Measurements from ENCODE around the gene CD69.

Gene CD69

DNA sequence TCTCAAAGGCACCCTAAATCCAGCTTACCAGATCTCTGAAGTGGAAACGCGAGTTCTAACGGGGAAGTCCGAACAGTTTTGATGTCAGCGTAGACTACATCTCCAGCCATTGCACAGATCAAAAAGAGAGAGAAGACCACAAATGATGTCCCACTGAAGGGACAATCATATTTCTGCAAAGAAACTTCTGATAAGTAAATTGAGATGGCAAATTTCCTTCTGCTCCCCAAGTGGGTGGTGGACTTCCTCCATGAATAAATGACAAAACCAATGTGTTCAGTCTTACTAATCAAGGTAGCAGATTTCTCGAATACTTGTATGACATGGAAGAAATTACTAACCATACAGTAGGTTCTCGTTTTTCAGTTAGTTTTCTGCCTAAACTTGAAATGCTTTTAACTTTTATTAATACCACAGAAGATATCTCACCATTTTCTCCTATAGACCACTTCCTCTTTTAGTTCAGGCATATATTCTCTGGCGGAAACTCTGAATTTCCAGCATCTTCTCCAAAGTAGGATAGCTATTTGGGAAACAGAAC is 27.7 kb downstream of the CD69 start, which contains the start of gene CLECL1:
CLECL1 (minus strand) TSS at position 177 of the 541 bp plus-strand sequence.
- peak; percentile 50 for DNase-seq (ENCODE audit: low spot score)

DNA sequence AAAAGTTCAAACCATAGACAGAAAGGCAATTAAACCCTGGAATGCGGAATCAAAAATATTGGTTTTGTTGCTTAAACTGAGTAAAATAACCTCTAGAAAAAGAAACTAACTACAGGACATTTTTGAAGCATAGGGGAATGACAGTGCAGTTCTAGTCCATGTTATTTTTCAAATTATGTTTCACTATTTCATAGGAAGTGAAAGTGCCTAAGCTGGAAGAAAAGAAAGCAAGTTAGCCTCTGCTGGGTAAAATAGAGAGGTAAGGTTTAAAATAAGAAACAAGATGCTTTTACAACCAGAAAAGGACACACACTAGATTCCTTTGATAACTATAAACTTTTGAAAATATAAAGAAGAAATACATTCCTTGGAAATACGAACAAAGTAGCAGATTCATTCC is 28.9 kb downstream of the CD69 start:
- DNase-seq (ENCODE audit: low spot score), result no peak
- TF ChIP-seq, protein P1, sequence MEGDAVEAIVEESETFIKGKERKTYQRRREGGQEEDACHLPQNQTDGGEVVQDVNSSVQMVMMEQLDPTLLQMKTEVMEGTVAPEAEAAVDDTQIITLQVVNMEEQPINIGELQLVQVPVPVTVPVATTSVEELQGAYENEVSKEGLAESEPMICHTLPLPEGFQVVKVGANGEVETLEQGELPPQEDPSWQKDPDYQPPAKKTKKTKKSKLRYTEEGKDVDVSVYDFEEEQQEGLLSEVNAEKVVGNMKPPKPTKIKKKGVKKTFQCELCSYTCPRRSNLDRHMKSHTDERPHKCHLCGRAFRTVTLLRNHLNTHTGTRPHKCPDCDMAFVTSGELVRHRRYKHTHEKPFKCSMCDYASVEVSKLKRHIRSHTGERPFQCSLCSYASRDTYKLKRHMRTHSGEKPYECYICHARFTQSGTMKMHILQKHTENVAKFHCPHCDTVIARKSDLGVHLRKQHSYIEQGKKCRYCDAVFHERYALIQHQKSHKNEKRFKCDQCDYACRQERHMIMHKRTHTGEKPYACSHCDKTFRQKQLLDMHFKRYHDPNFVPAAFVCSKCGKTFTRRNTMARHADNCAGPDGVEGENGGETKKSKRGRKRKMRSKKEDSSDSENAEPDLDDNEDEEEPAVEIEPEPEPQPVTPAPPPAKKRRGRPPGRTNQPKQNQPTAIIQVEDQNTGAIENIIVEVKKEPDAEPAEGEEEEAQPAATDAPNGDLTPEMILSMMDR (IDR thresholded peaks at IDR 0.05; ENCODE audit: extremely low read depth, insufficient read depth, missing control alignments), result no peak
- in situ Hi-C loops (cut with MboI; ENCODE audit: low pct_unique_long_range_greater_than_20kb, low sequenced_read_pairs, unreplicated experiment), result loop anchor here (10.0 kb wide), 1 partner anchor 87 kb away; no protein-coding TSS in a partner anchor

More for the DNA sequence above, 27.7 kb downstream of the CD69 start, which contains the start of gene CLECL1:
- in situ Hi-C loops (cut with MboI; ENCODE audit: low pct_unique_long_range_greater_than_20kb, low sequenced_read_pairs, unreplicated experiment), result loop anchor here (10.0 kb wide), 1 partner anchor 88 kb away; no protein-coding TSS in a partner anchor
- TF ChIP-seq, protein P1 (IDR thresholded peaks at IDR 0.05; ENCODE audit: extremely low read depth, insufficient read depth, missing control alignments), result no peak

DNA sequence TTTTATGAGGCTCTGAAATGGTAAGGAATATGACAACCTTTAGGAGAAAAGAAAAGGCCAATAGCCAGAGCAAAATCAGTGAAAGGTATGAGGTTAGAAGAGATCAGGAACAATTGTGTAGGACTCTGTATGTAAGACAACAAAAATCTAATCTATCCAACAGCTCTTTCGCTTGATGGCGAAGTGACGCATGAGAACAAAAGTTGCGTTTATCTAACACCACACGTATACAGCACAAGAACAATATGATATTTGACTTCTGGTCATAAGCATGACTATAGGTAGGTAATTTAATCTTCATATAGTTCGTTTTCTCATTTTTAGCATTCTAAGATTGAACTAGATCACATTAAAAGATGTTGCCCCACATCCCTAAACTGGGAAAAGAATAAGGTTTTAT is 29.3 kb downstream of the CD69 start:
- TF ChIP-seq, protein P1 (IDR thresholded peaks at IDR 0.05; ENCODE audit: extremely low read depth, insufficient read depth, missing control alignments), result no peak
- in situ Hi-C loops (cut with MboI; ENCODE audit: low pct_unique_long_range_greater_than_20kb, low sequenced_read_pairs, unreplicated experiment), result loop anchor here (10.0 kb wide), 1 partner anchor 87 kb away; no protein-coding TSS in a partner anchor
- no peak for DNase-seq (ENCODE audit: low spot score)

DNA sequence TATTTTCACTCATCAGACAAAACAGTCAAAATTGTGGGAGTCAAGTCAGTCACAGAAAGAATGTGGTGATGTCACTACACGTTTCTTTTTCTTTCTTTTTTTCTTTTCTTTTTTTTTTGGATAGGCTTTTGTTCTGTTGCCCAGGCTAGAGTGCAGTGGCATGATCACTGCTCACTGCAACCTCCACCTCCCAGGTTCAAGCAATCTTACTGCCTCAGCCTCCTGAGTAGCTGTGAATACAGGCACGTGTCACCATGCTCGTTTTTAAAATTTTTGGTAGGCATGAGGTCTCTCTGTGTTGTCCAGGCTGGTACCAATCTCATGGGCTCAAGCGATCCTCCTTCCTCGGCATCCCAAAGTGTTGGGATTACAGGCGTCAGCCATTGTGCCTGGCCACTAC is 30.1 kb downstream of the CD69 start:
- TF ChIP-seq, protein P1 (IDR thresholded peaks at IDR 0.05; ENCODE audit: extremely low read depth, insufficient read depth, missing control alignments), result no peak
- in situ Hi-C loops (cut with MboI; ENCODE audit: low pct_unique_long_range_greater_than_20kb, low sequenced_read_pairs, unreplicated experiment), result loop anchor here (10.0 kb wide), 1 partner anchor 86 kb away; no protein-coding TSS in a partner anchor
- no peak for DNase-seq (ENCODE audit: low spot score)

DNA sequence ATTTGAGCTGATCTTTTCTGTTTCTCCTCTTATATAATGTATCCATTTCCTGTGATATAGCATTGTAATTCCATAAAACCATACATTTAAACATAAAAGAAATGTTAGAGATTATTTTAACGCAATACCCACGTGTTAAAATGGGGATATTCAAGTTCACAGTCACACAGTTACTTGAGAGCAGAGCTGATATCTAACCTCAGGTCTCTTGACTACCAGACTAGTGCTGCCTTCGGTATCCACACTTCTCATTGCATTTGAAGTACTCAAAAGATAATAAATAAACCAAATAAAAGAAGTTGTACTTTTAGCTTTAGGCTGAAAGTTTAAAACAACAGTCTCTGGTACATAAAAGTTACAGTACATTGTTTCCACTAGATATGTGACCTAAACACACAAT is 30.7 kb downstream of the CD69 start:
- in situ Hi-C loops (cut with MboI; ENCODE audit: low pct_unique_long_range_greater_than_20kb, low sequenced_read_pairs, unreplicated experiment), result loop anchor here (10.0 kb wide), 1 partner anchor 85 kb away; no protein-coding TSS in a partner anchor
- no peak for DNase-seq (ENCODE audit: low spot score)

DNA sequence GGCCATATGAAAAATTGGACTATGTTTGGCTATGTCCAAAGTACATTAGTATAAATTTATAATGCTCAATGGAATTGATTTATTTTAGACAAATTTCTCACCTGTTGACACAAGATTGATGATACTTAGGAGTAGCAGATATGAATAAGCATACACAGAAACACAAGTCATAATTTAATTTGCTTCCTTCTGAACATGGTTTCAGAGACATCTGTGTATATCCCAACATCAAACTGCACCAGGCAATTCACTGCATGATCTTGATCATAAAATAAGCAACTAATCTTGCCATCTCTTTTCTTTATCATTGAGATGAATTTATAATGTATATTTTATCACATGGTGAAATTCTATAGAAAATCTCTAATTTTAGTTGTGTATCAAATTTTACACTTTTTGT is 31.6 kb downstream of the CD69 start:
- DNase-seq (ENCODE audit: low spot score), result no peak
- TF ChIP-seq, protein P1 (IDR thresholded peaks at IDR 0.05; ENCODE audit: extremely low read depth, insufficient read depth, missing control alignments), result no peak
- in situ Hi-C loops (cut with MboI; ENCODE audit: low pct_unique_long_range_greater_than_20kb, low sequenced_read_pairs, unreplicated experiment), result no loop called here

More for the DNA sequence above, 30.7 kb downstream of the CD69 start:
- TF ChIP-seq, protein P1 (IDR thresholded peaks at IDR 0.05; ENCODE audit: extremely low read depth, insufficient read depth, missing control alignments), result no peak
